Forelimb muscle (tissue), 1 donor: ENCODE measurements around the gene STARD4. TPM values are rescaled to one million over a fixed set of nuclear protein-coding genes. Genes with fewer than 3 reads are reported as not detected.

Experiments
- DNase-seq: peaks from one replicate; pipeline ENCODE4 v3.0.0-alpha.2; 2013; ENCODE audit warnings: low read depth
- polyA plus RNA-seq: library from polyadenylated mRNA; unstranded; fragments of 120-200 nt; gene quantifications from one replicate; pipeline ENCODE4 v1.2.1, GENCODE V29; 2013; ENCODE audit not compliant: insufficient read length

STARD4 gene
- polyA plus RNA-seq, 1 donor, result 9.2 TPM

DNA sequence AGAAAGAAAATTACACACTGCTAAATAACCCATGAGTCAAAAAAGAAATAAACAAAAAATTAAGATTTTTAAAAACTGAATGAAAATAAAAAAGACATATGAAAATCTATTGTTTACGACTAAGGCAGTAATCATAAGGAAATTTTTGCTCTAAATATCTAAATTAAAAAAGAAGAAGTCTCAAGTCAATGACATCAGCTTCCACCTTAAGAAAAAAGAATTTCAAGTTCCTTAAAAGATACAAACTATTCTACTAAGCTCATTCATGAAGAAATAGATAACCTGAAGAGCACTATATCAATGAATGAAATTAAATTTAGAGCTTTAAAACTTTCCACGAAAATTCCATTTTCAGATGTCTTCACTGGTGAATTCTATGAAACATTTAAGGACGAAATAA, 15.7 kb upstream of the STARD4 start:
- DNase-seq, result no peak

DNA sequence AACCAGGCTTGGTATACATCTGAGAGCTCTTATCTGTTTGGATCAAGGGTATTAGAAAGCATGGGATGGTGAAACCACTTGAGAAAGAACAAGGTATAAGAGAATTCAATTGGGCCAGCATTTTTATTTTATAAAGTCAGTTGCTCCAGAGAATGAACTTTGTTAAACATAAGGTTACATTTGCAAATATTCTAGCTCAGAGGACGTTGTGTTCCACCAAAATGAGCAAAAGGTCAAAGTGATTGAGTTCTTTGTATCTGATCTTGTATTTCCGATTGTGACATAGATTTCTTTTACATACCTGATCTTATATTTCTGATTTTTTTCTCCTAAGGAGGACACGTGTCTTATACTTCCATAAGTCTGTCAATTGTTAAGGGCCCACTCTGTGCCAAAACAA, 8.6 kb upstream of the STARD4 start:
- no peak for DNase-seq

DNA sequence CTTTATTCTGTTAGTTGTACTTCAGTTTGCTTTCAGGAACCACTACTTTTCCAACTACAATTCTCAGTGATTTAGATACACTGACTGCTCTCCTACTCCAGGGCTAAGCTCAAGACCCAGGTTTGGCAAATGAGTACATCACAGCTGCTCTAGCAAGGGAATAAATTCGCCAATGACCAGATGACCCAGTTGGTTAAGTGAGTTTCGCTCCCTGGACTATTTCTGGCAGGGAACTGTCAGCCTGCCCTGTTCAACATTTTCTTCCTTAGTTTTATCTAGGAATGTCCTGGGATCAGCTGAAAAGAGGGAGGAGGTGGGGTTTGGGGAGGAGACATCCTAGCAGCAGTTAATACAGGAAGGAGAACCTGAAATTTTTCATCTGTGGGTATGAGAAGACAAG, 6.4 kb upstream of the STARD4 start:
- no peak for DNase-seq

DNA sequence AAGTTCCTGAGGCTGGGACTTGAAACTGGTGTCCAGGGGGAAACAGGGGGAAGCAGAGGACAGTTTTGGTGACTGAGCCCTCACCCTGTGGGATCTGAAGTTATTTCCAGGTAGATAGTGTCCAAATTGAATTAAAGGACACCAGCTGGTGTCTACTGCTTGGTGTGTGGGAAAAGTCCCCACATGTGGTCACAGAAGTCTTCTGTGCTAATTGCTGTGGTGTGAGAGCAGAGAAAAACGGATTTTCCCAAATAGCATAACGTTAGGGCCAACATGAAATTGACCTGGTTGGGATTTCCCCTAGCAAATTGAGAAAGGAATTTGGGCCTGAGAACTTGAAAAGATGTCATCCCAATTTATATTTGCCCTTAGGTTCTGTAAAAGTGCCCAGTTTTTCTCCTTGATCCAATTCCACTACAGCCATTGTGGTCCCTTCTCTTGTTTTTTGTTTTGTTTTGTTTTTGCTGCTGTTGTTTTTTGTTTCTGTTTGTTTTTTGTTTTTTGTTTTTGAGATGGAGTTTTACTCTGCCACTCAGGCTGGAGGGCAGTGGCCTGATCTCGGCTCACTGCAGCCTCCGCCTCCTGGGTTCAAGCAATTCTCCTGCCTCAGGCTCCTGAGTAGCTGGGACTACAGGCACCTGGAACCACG, 5.6 kb upstream of the STARD4 start:
- DNase-seq, result no peak

DNA sequence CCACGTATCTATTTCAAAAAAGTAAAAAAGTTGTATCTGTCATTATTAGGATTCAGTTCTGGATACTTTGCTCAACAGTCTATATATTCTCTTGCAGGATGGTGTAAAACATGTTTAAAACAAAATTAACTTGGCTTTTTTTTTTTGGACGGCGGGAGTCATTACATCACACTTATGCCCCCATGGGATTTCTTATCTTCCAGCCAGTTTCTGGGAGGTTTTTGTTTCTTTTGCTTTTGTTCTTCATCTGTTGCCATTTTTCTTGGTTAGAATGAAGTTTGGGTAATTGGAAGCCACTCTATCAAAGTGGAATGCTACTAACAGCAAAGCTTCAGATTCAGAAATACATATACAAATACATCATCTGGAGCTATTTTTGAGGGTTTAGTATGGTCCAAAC, 1.8 kb upstream of the STARD4 start:
- no peak for DNase-seq

DNA sequence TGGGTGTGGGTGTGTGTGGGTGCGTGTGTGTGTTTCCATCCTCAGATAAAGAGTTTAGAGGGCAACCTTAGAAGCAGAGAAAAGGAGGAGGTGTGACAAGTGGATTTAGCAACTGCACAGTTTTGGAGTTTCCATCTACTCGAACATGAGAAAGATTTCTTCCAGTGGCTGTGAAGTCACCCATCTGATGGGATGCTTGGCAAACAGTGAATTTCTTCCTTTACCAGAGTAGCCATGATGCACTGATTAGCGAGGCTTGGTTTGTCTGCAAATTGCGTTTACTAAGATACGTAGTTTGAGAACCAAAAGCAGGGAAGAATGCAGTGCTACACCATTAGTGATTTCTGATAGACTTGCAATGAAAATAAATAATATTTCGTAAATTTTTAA, 791 bp upstream of the STARD4 start:
- no peak for DNase-seq

DNA sequence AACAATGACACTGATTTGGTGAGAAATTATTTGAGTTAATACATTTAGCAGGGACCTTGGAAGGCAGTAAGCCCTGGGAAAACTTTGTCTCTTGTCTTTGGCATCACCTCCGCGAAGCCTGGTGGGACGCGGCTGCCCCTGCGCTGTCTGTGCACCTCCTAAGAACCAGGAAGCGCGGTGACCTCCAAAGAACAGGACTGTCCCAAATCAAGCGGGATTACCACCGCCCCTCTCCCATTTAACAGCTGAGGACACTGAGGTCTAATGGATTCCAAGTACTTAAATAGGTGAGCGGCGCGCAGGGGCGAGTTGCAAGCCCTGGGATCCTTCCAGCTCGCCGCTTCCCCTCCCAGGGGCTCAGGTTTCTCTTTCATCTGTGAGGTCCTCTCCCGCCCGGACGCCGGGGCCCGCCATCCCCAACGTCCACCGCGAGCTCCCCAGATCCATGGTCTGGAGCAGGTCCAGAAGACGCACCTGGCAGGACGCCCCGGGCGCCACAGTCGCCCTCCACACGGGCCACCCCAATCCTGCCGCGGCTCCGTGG, 432 bp downstream of the STARD4 start:
- DNase-seq, result no peak

DNA sequence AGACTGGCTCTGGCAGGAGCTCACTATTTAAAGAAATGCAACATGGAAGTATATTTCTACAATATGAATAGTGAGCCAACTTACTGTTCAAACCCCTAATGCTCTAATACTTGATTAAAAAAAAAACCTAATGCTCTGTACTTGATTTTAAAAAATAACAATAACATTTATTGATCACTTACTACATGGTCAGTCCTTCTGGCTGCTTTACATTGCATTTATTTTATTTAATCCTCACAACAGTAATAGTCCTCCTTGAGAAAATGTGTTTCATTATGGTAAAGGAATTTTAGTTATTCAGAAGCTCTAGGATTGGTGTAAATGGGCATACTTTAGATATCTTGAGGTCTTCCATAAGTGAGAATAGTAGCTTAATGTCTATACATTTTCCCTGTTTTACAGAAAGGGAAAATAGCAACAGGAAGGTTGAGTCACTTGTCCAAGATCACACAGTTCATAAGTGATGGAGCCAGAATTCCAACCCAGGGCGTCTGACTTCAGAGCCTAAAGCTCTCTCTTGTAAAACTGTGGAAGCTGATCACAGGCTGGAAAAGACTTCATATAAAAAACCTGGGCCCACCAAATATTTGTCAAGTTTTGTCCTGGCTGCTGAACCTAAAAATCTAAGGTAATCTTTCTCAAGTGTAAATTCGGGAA, 1.0 kb downstream of the STARD4 start:
- DNase-seq, result no peak

DNA sequence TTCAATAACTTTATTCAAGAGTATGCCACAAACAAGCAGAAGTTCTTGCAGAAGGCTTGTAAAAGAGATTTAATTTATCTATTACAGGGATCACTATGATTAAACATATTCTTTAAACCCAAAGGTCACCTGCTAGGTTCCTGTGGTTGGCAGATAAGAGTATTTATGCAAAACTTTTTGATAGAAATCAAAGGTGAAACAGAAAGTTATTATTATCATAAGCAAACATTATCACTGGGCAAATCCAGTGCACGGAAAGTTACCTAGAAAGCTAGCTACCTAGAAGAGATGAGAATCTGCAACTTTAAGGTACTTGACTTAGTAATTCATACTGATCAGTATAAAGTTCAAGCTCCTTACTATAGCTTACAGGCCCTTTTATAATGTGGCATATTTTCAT, 3.2 kb downstream of the STARD4 start:
- no peak for DNase-seq

DNA sequence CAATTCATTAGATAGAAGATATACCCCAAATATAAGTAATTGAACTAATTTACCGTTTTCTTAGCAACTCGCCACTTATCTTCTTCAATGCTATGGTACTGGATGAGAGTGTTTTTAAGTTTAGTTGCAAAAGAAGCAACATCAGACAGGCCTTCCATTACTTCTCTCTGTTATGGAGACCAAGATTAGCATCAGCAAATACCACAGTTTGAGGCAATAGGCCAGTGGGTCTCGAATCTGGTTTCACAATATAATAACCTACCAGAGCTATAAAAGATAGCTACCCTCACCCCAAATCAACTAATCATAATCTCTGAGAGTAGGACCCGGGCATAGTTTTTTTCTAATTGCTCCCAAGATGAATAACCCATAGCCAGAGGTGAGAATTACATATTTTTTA, 5.1 kb downstream of the STARD4 start:
- DNase-seq, result no peak

DNA sequence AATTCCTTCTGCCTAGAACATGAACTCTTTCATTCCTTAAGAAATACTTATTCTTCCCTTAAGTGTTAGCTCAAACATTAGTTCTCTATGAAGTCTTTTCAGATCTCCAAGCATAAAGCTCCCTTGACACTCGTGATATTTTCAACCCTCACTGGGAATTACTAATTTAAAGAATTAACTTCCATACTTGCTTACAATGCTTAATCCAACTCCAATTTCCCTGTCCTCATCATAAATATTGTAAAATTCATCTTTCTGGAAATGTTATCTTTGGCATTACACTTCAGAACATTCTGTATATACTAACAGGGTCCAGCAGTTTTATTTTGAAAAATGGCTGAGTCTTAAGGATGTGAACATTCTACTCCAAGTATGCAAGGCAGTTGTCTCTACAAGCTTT, 7.2 kb downstream of the STARD4 start:
- no peak for DNase-seq

DNA sequence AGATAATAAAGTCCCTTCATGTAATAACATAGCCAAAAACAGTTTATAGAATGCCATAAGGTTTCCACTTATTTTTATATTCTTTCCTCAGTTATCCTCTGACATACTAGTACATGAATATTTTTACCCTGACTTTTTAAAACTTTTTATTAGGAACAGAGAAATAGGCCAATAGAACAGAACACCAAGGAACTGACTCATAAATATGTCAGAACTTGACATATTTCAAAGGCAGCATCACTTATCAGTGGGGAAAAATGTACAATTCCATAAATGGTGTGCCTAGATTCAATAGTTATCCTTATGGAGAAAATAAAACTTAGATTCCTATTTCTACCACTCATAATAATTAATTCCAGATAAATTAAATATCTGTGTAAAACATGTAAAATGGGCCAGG, 9.4 kb downstream of the STARD4 start:
- DNase-seq, result no peak

DNA sequence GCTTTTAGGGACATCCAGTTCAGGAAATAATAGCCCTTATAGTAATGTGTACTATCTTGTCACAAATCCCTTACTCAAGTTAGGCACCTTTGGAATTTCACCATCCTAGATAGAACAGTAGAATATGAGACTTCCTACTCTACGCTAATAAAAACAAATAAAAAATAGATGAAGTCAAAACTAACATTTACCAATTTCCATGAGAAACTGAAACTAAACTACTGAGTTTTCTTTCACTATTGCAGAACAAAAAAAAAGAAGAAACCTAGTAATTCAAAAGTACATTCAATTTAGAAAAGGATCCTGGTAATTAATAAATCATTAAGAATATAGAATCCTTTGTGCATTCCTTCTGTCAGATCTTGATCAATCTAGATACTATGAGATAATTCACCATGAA, 14.0 kb downstream of the STARD4 start:
- DNase-seq, result no peak

DNA sequence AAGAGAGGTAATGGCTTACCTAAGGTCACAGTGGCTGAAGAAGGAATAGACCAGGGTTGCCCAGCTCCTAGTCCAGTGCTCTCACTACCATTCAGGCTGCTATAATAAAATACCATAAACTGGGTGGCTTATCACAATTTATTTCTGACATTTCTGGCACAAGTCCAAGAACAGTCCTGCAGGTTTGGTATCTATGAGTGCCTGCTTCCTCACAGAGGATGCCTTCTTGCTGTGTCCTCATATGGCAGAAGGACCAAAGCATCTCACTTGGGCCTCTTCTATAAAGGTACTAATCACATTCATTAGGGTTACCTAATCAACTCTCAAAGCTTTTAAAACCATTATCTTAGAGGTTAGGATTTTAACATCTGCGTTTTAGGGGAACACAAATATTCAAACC, 17.2 kb downstream of the STARD4 start:
- no peak for DNase-seq

DNA sequence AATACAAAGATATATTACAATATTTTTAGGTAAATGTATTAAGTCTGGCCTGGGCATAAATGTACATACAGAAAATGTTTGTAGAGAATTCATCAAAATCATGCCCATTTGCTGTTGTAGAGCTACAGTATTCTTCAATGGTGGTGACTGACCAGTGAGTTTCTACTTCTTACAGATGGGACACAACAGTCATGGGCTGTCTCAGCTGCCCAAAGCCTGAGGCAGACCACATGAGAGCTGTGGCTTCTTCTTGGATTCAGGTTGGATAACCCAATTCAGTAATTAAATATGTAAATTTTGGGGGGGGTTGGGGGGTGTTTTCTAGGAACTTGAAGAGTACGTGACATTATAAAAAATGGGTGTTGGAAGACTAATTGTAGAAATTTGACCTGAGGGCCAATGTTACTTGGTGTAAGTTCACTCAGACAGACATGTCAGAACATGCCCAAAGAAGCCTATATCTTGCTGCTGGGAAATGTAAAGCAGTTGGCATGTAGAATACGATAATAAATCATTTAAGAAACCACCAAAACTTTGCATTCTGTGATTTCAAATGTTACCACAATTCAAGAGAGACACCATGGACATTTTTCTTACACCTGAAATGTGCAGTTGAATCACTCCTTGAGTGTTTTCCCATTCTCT, 17.9 kb downstream of the STARD4 start:
- no peak for DNase-seq

DNA sequence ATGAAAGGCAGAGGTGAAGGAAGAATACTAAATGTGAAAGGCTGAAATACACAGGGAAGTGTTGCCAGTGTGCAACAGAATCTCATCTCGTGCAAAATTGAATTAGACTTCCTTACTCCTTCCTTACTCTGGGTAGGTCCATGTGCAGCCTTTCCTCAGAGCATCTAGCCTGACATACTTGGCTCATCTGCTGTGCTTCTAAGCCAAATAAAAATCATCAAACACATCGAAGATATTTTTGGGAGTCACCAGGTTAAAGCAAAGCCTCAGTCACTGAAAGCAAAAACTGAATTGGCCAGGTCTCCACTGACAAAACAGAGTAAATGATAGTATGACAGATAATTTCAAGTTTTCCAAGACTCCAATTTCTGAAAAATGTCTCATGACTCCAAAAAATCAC, 19.3 kb downstream of the STARD4 start:
- DNase-seq, result no peak

DNA sequence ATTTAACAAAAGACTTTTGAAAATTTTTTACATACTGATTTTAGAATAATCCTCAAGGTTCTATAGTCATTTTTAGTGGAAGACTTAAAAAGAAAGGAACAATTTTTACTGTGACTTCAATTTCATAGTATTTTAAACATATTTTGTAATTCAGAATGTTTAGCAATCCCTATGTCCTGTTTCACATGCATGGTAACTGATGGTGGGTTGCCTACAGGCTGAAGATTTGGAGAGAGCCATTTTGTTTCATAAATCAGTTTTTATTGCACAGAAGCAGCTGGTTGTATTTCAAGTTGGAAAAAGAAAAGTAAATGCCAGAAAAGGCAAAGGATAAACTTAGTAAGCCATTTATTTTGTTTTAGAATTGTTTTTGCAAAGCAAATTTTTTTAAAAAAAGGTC, 24.0 kb downstream of the STARD4 start:
- no peak for DNase-seq

DNA sequence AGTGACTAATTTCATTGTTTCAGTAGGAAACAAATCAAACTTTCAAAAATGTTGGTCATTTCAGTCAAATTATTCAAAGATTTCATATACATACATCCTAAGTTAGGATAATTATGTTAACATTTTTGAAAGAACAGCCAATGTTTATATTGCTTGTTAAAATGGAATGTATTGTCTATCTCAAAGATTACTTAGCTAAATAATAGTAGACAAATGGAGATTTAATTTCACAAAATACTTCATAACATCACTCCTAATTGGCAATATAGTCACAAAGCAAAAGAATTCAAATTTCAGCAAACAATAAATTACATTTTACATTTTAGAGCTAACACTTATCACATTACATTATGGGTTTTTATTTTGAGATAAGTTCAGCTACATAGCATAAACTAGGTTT, 25.4 kb downstream of the STARD4 start:
- no peak for DNase-seq

DNA sequence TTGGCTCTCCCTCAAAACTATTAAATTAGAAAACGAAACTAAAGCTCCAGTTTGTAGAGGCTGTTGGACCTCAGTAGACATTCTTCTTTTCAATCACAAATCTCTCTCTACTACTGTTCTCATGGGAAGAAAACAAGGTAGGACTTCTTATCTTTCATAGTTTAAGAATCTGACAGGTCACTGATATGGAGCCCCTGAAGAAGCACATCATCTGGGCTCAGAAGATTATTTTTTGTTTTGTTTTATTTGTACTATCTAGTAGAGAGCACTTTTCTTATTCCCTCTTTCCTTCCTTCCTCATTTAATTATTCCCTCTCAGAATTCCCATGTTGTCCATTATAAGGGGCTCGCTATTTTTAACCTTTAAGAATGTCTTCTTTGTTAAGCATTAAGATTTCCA, 26.3 kb downstream of the STARD4 start:
- no peak for DNase-seq

DNA sequence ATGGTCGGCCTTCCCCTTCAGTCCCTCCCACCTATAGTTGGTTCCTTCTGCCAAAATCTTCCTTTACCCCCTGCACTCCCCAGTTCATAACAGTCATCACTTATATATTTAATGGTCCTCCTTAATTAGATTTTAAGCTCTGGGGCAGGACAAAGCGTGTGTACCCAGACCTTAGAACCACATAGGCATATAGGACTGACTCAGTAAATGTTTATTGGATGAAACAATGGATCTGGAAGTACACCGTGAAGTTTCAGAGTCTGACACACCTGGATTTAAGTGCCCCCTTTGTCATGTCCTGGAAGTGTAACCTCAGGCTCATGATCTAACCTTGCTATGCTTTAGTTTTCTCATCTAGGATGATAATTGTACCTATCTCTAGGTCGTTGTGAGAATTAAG, 32.0 kb downstream of the STARD4 start:
- DNase-seq, result no peak

DNA sequence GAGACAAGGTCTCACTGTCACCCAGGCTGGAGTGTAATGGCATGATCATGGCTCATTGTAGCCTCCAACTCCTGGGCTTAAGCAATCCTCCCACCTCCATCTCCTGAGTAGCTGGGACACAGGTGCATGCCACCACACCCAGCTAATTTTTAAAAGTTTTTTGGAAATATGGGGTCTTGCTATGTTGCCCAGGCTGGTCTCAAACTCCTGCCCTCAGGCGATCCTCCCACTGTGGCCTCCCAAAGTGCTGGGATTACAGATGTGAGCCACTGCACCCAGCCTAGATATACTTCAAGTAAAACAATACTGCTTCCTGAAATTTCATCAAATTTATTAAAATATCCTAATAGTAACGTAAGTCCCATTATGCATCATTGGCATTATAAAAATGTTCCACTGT, 33.4 kb downstream of the STARD4 start:
- DNase-seq, result no peak

DNA sequence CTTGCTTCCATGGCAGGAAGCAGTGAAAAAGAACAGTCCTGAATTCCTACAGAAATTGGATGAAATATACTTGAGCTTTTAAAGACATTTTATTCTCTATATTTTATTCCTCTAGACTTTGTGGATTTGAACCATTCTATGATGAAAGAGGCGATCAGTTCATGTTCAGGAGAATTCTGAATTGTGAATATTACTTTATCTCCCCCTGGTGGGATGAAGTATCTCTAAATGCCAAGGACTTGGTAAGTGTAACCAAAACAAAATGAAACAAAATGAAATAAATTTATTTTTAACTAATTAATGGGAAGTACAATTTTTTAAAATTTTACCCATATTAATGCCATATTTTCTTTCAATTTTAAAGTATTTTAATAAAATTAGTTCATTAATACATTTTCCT, 34.1 kb downstream of the STARD4 start:
- DNase-seq, result no peak

DNA sequence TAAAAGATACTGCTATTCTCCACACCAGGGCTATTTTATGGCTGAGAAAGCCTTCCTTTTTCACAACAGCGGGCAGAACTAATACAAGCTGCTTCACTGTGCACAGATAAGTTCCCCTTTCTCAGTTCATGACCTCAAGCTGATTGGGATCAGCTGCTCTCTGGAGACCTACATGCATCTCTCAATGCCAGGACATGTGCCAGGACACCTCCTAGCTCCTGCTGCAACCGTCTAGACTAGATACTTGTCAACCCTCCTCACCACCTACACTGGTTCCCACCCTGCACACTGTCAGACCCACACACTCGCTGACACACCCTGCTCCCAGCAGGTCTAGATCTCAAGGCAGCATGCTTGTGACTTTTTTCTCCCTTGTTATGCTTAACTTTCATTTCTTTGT, 39.8 kb downstream of the STARD4 start:
- DNase-seq, result no peak
